ENCODE data around the gene PRPF40A.
"Not testable (repeated sequence)": the region's sequence is repeated elsewhere in the genome, so short reads cannot be mapped to it uniquely, and the experiment has no call there.

PRPF40A gene

GRCh38 chr2:152717228-152718075 lies at the start of gene PRPF40A:
Gene PRPF40A, minus strand, starts transcription at chr2:152717461. Its CDS starts 22 bp downstream, at chr2:152717439.
- ATAC-seq (replicated peaks) (peak; percentile 77 to 78), DNase-seq (peak; percentile 98)
- Mint-ChIP-seq H3K27me3 (no peaks in the 10 kb centered on the region), H3K27ac (peak within 1 kb of the TSS; percentile 97), H3K4me1 (peaks cover 16 to 31% of the 10 kb centered on the region in 2 donors), H3K9me3 (no peaks in the 10 kb centered on the region), H3K4me3 (peak within 1 kb of the TSS; percentile 89 to 97), H3K36me3 (peaks cover 15 to 29% of the 10 kb centered on the region in 2 donors)

- DNase-seq (no peak), ATAC-seq (replicated peaks) (no peak)
- H3K36me3 Mint-ChIP-seq: peaks cover 10 to 11% of the 10 kb centered on the region in 2 donors
- H3K4me1 Mint-ChIP-seq: no peaks in the 10 kb centered on the region
- H3K9me3 Mint-ChIP-seq: peaks cover 0 to 2% of the 10 kb centered on the region in 2 donors
- no peaks in the 10 kb centered on the region for H3K27me3 Mint-ChIP-seq
- no peak overlapping the region for H3K4me3 Mint-ChIP-seq
- H3K27ac Mint-ChIP-seq: no peak overlapping the region
Measured at GRCh38 chr2:152766928-152767327, 49.7 kb upstream of the PRPF40A start.

- no peaks in the 10 kb centered on the region for H3K27me3 Mint-ChIP-seq
- H3K4me3 Mint-ChIP-seq: no peak overlapping the region
- no peak for DNase-seq
- H3K36me3 Mint-ChIP-seq: peaks cover 12 to 18% of the 10 kb centered on the region in 2 donors
- H3K27ac Mint-ChIP-seq: no peak overlapping the region
- no peak for ATAC-seq (replicated peaks)
- H3K9me3 Mint-ChIP-seq: peaks cover 0 to 2% of the 10 kb centered on the region in 2 donors
- no peaks in the 10 kb centered on the region for H3K4me1 Mint-ChIP-seq
Measured at GRCh38 chr2:152763651-152764050, 46.4 kb upstream of the PRPF40A start.

GRCh38 chr2:152763208-152763607 lies 45.9 kb upstream of the PRPF40A start:
- H3K36me3 Mint-ChIP-seq: peaks cover 12 to 18% of the 10 kb centered on the region in 2 donors
- not testable (repeated sequence) for H3K9me3 Mint-ChIP-seq; H3K27me3 Mint-ChIP-seq; H3K27ac Mint-ChIP-seq; DNase-seq; H3K4me1 Mint-ChIP-seq; H3K4me3 Mint-ChIP-seq; ATAC-seq (replicated peaks)

GRCh38 chr2:152762202-152762601 lies 44.9 kb upstream of the PRPF40A start:
- Mint-ChIP-seq H3K27me3 (no peaks in the 10 kb centered on the region), H3K27ac (no peak overlapping the region), H3K4me1 (no peaks in the 10 kb centered on the region), H3K4me3 (no peak overlapping the region), H3K36me3 (peaks cover 12 to 18% of the 10 kb centered on the region in 2 donors), H3K9me3 (no peaks in the 10 kb centered on the region)
- no peak for DNase-seq
- ATAC-seq (replicated peaks): no peak

- Mint-ChIP-seq H3K9me3 (no peaks in the 10 kb centered on the region), H3K27me3 (no peaks in the 10 kb centered on the region), H3K27ac (no peak overlapping the region), H3K4me1 (no peaks in the 10 kb centered on the region), H3K4me3 (no peak overlapping the region), H3K36me3 (peaks cover 16 to 25% of the 10 kb centered on the region in 2 donors)
- no peak for ATAC-seq (replicated peaks)
- DNase-seq: no peak
Measured at GRCh38 chr2:152761214-152761613, 44.0 kb upstream of the PRPF40A start.

- ATAC-seq (replicated peaks): no peak
- peaks cover 0 to 5% of the 10 kb centered on the region in 2 donors for H3K4me1 Mint-ChIP-seq
- peaks cover 0 to 2% of the 10 kb centered on the region in 2 donors for H3K9me3 Mint-ChIP-seq
- no peak overlapping the region for H3K4me3 Mint-ChIP-seq
- DNase-seq: no peak
- no peak overlapping the region for H3K27ac Mint-ChIP-seq
- H3K27me3 Mint-ChIP-seq: no peaks in the 10 kb centered on the region
- H3K36me3 Mint-ChIP-seq: peaks cover 23 to 35% of the 10 kb centered on the region in 2 donors
Measured at GRCh38 chr2:152759290-152760072, 42.2 kb upstream of the PRPF40A start.

- Mint-ChIP-seq H3K4me1 (peaks cover 0 to 10% of the 10 kb centered on the region in 2 donors), H3K9me3 (peaks cover 0 to 2% of the 10 kb centered on the region in 2 donors), H3K4me3 (no peak overlapping the region), H3K27me3 (no peaks in the 10 kb centered on the region), H3K36me3 (peaks cover 26 to 44% of the 10 kb centered on the region in 2 donors), H3K27ac (no peak overlapping the region)
- DNase-seq: peak; percentile 21
- no peak for ATAC-seq (replicated peaks)
Measured at GRCh38 chr2:152755029-152755428, 37.8 kb upstream of the PRPF40A start.

GRCh38 chr2:152747751-152748150 lies 30.5 kb upstream of the PRPF40A start:
- not testable (repeated sequence) for H3K9me3 Mint-ChIP-seq; H3K27me3 Mint-ChIP-seq; ATAC-seq (replicated peaks); DNase-seq; H3K27ac Mint-ChIP-seq; H3K4me1 Mint-ChIP-seq; H3K4me3 Mint-ChIP-seq
- peaks cover 18 to 34% of the 10 kb centered on the region in 2 donors for H3K36me3 Mint-ChIP-seq

GRCh38 chr2:152743002-152743401 lies 25.7 kb upstream of the PRPF40A start:
- Mint-ChIP-seq H3K36me3 (peaks cover 25 to 31% of the 10 kb centered on the region in 2 donors), H3K4me1 (peaks cover 0 to 1% of the 10 kb centered on the region in 2 donors), H3K9me3 (peaks cover 7 to 9% of the 10 kb centered on the region in 2 donors), H3K27me3 (no peaks in the 10 kb centered on the region), H3K27ac (no peak overlapping the region), H3K4me3 (no peak overlapping the region)
- peak in 1 of 2 donors; percentile 48 for ATAC-seq (replicated peaks)
- no peak for DNase-seq

GRCh38 chr2:152740743-152741328 lies 23.6 kb upstream of the PRPF40A start:
- no peak overlapping the region for H3K4me3 Mint-ChIP-seq
- peaks cover 7 to 9% of the 10 kb centered on the region in 2 donors for H3K9me3 Mint-ChIP-seq
- H3K4me1 Mint-ChIP-seq: peaks cover 0 to 6% of the 10 kb centered on the region in 2 donors
- no peak overlapping the region for H3K27ac Mint-ChIP-seq
- H3K36me3 Mint-ChIP-seq: peaks cover 33 to 44% of the 10 kb centered on the region in 2 donors
- ATAC-seq (replicated peaks) (peak; percentile 51 to 53), DNase-seq (no peak)
- no peaks in the 10 kb centered on the region for H3K27me3 Mint-ChIP-seq

- peaks cover 33 to 40% of the 10 kb centered on the region in 2 donors for H3K36me3 Mint-ChIP-seq
- H3K4me1 Mint-ChIP-seq; H3K27ac Mint-ChIP-seq; H3K4me3 Mint-ChIP-seq; DNase-seq; H3K9me3 Mint-ChIP-seq; H3K27me3 Mint-ChIP-seq; ATAC-seq (replicated peaks): not testable (repeated sequence)
Measured at GRCh38 chr2:152739705-152740104, 22.4 kb upstream of the PRPF40A start.

- Mint-ChIP-seq H3K4me3 (no peak overlapping the region), H3K27me3 (no peaks in the 10 kb centered on the region), H3K27ac (no peak overlapping the region), H3K4me1 (peaks cover 0 to 7% of the 10 kb centered on the region in 2 donors), H3K9me3 (peaks cover 7 to 9% of the 10 kb centered on the region in 2 donors), H3K36me3 (peaks cover 33 to 40% of the 10 kb centered on the region in 2 donors)
- ATAC-seq (replicated peaks): no peak
- DNase-seq: no peak
Measured at GRCh38 chr2:152738438-152738837, 21.2 kb upstream of the PRPF40A start.

- H3K4me3 Mint-ChIP-seq; ATAC-seq (replicated peaks); DNase-seq; H3K27me3 Mint-ChIP-seq; H3K27ac Mint-ChIP-seq; H3K4me1 Mint-ChIP-seq; H3K9me3 Mint-ChIP-seq: not testable (repeated sequence)
- H3K36me3 Mint-ChIP-seq: peaks cover 33 to 40% of the 10 kb centered on the region in 2 donors
Measured at GRCh38 chr2:152737509-152737908, 20.2 kb upstream of the PRPF40A start.
